HS-27A (cell line): Measurements from ENCODE around the gene LRP1B.
A peak's percentile ranks its signal among the peaks of the same experiment; 100 is the strongest.

Experiments used
- DNase-seq: peaks from one replicate; pipeline ENCODE4 v3.0.0-alpha.2; 2012; ENCODE audit warnings: low read depth, missing footprints

Gene LRP1B

GRCh38 chr2:141692829-141693228, 438.0 kb downstream of the LRP1B start:
- DNase-seq: no peak

- DNase-seq: no peak
Measured at GRCh38 chr2:141676139-141676538, 454.7 kb downstream of the LRP1B start.

GRCh38 chr2:141666191-141666590, 464.6 kb downstream of the LRP1B start:
- no peak for DNase-seq

- DNase-seq: no peak
Measured at GRCh38 chr2:141660232-141660631, 470.6 kb downstream of the LRP1B start.

- DNase-seq: no peak
Measured at GRCh38 chr2:141654311-141654710, 476.5 kb downstream of the LRP1B start.

- no peak for DNase-seq
Measured at GRCh38 chr2:141653184-141653583, 477.6 kb downstream of the LRP1B start.

- no peak for DNase-seq
Measured at GRCh38 chr2:141652308-141652707, 478.5 kb downstream of the LRP1B start.

GRCh38 chr2:141647353-141647752, 483.5 kb downstream of the LRP1B start:
- DNase-seq: no peak

GRCh38 chr2:141641462-141641861, 489.4 kb downstream of the LRP1B start:
- peak; percentile 7 for DNase-seq

GRCh38 chr2:141639809-141640208, 491.0 kb downstream of the LRP1B start:
- no peak for DNase-seq

GRCh38 chr2:141633132-141633531, 497.7 kb downstream of the LRP1B start:
- no peak for DNase-seq

GRCh38 chr2:141630407-141630930, 500.3 kb downstream of the LRP1B start:
- DNase-seq: no peak

- no peak for DNase-seq
Measured at GRCh38 chr2:141620372-141620771, 510.4 kb downstream of the LRP1B start.

- no peak for DNase-seq
Measured at GRCh38 chr2:141618457-141618856, 512.4 kb downstream of the LRP1B start.

- no peak for DNase-seq
Measured at GRCh38 chr2:141611981-141612380, 518.8 kb downstream of the LRP1B start.

GRCh38 chr2:141611176-141611571, 519.6 kb downstream of the LRP1B start:
- DNase-seq: no peak

- DNase-seq: no peak
Measured at GRCh38 chr2:141610564-141611175, 520.1 kb downstream of the LRP1B start.

GRCh38 chr2:141605163-141605562, 525.7 kb downstream of the LRP1B start:
- DNase-seq: no peak

- no peak for DNase-seq
Measured at GRCh38 chr2:141601511-141602152, 529.2 kb downstream of the LRP1B start.

GRCh38 chr2:141599721-141600120, 531.1 kb downstream of the LRP1B start:
- no peak for DNase-seq

- no peak for DNase-seq
Measured at GRCh38 chr2:141598982-141599381, 531.8 kb downstream of the LRP1B start.

- DNase-seq: no peak
Measured at GRCh38 chr2:141595316-141595920, 535.4 kb downstream of the LRP1B start.

- DNase-seq: no peak
Measured at GRCh38 chr2:141591787-141592186, 539.0 kb downstream of the LRP1B start.
